Endodermal cell (in vitro differentiated cells): ENCODE data around the gene SLC12A5. TPM values are rescaled to one million over a fixed set of nuclear protein-coding genes. Genes with fewer than 3 reads are reported as not detected.

Experiments
- DNase-seq: peaks from one replicate; pipeline ENCODE4 v3.0.0-alpha.2; 2017
- H3K27ac ChIP-seq: 2 replicates; pipeline ENCODE4 v1.5.1; 2013; ENCODE audit warnings: mild to moderate bottlenecking, low read depth, low read length, moderate library complexity
- H3K27me3 ChIP-seq: 2 replicates; pipeline ENCODE4 v1.6.1; 2013; ENCODE audit warnings: mild to moderate bottlenecking, low read length, moderate library complexity; ENCODE audit not compliant: insufficient read depth, control insufficient read depth, poor library complexity, severe bottlenecking
- H3K36me3 ChIP-seq: 2 replicates; pipeline ENCODE4 v1.7.0; 2013; ENCODE audit warnings: mild to moderate bottlenecking, low read length, moderate library complexity; ENCODE audit not compliant: control insufficient read depth, insufficient read depth
- H3K4me1 ChIP-seq: one replicate; pipeline ENCODE4 v1.7.0; 2013; ENCODE audit warnings: low read length; ENCODE audit not compliant: control insufficient read depth, insufficient read depth
- H3K4me3 ChIP-seq: 2 replicates; pipeline ENCODE4 v1.5.1; 2013; ENCODE audit warnings: mild to moderate bottlenecking, low read length, moderate library complexity
- H3K9ac ChIP-seq: 2 replicates; pipeline ENCODE4 v1.6.1; 2013; ENCODE audit warnings: mild to moderate bottlenecking, low read length, moderate library complexity; ENCODE audit not compliant: poor library complexity, severe bottlenecking; ENCODE audit errors: extremely low read depth
- H3K9me3 ChIP-seq: 2 replicates; pipeline ENCODE4 v1.6.1; 2013; ENCODE audit warnings: mild to moderate bottlenecking, low read length, moderate library complexity; ENCODE audit not compliant: control insufficient read depth
- H3K27ac Mint-ChIP-seq: 2 replicates; pipeline ENCODE4 v1.8.0; 2020; ENCODE audit warnings: mixed read lengths
- H3K27me3 Mint-ChIP-seq: 2 replicates; pipeline ENCODE4 v1.8.0; 2021; ENCODE audit warnings: mild to moderate bottlenecking, mixed read lengths; ENCODE audit not compliant: insufficient read depth
- H3K36me3 Mint-ChIP-seq: 2 replicates; pipeline ENCODE4 v1.8.0; 2020; ENCODE audit warnings: low read depth, mixed read lengths
- H3K4me1 Mint-ChIP-seq: 2 replicates; pipeline ENCODE4 v1.8.0; 2020; ENCODE audit warnings: mixed read lengths
- H3K4me3 Mint-ChIP-seq: 2 replicates; pipeline ENCODE4 v1.8.0; 2020; ENCODE audit warnings: mild to moderate bottlenecking, moderate library complexity, mixed read lengths
- H3K9me3 Mint-ChIP-seq: 2 replicates; pipeline ENCODE4 v1.8.0; 2020; ENCODE audit warnings: mild to moderate bottlenecking, mixed read lengths
- CTCF ChIP-seq: fragments of 200-600 bp; sonication (generic); conservative IDR thresholded peaks from 2 replicates; pipeline ENCODE4 v1.5.0; 2021; ENCODE audit warnings: antibody characterized with exemption, mild to moderate bottlenecking
- WGBS, 2 experiments: methylation state at CpG; one replicate each; pipeline versions ENCODE4 v1.1.5 to v1.1.7; 2013; ENCODE audit warnings: missing lambda C conversion rate in 2 of 2, mixed read lengths in 1 of 2; ENCODE audit not compliant: insufficient coverage in 1 of 2, insufficient read length in 1 of 2; 5-methylcytosine and 5-hydroxymethylcytosine counted together
- total RNA-seq, 2 donors: library from RNA; stranded (reverse); fragmentation: NEBNext Ultra II Directional in 1 of 2; extraction: Animal tissue kit (Norgen Biotek cat#: 25700) in 1 of 2; gene quantifications; 2 replicates in 1 of 2; 3 replicates in 1 of 2; pipeline ENCODE4 v1.2.1, GENCODE V29; 2021

SLC12A5 gene
- total RNA-seq, 2 donors from 2014 or later, result 5.7 to 10.2 TPM

GRCh38 chr20:46006022-46006705 lies 22.9 kb upstream of the SLC12A5 start:
- no peak overlapping the region for H3K9ac ChIP-seq
- Mint-ChIP-seq H3K36me3 (no peaks in the 10 kb centered on the region), H3K4me1 (peaks cover 25% of the 10 kb centered on the region), H3K9me3 (no peaks in the 10 kb centered on the region), H3K4me3 (no peak overlapping the region), H3K27me3 (peaks cover 18% of the 10 kb centered on the region), H3K27ac (no peak overlapping the region)
- no peaks in the 10 kb centered on the region for H3K36me3 ChIP-seq
- H3K27me3 ChIP-seq, result no peaks in the 10 kb centered on the region
- H3K4me3 ChIP-seq, result no peak overlapping the region
- WGBS, 2 experiments, result 86 to 92% methylated on average over 2 to 6 of the region's 6 CpGs
- H3K9me3 ChIP-seq, result no peaks in the 10 kb centered on the region
- DNase-seq, result no peak
- H3K27ac ChIP-seq, result no peak overlapping the region
- peaks cover 5% of the 10 kb centered on the region for H3K4me1 ChIP-seq
- no peak for TF ChIP-seq CTCF

- Histone ChIP-seq H3K4me1 (peaks cover 5% of the 10 kb centered on the region), H3K9ac (no peak overlapping the region), H3K9me3 (no peaks in the 10 kb centered on the region), H3K27ac (no peak overlapping the region), H3K4me3 (no peak overlapping the region), H3K27me3 (no peaks in the 10 kb centered on the region), H3K36me3 (no peaks in the 10 kb centered on the region)
- no peak for DNase-seq
- WGBS, 2 experiments, result 93% methylated on average over 9 to 11 of the region's 11 CpGs
- Mint-ChIP-seq H3K27ac (no peak overlapping the region), H3K27me3 (peaks cover 26% of the 10 kb centered on the region), H3K4me1 (peaks cover 25% of the 10 kb centered on the region), H3K9me3 (no peaks in the 10 kb centered on the region), H3K4me3 (no peak overlapping the region), H3K36me3 (no peaks in the 10 kb centered on the region)
- TF ChIP-seq CTCF, result no peak
These were observed 22.1 kb upstream of the SLC12A5 start for GRCh38 chr20:46006964-46007363.

GRCh38 chr20:46007671-46008070 lies 21.3 kb upstream of the SLC12A5 start:
- no peaks in the 10 kb centered on the region for H3K27me3 ChIP-seq
- no peak overlapping the region for H3K27ac ChIP-seq
- Mint-ChIP-seq H3K4me3 (no peak overlapping the region), H3K9me3 (no peaks in the 10 kb centered on the region), H3K36me3 (no peaks in the 10 kb centered on the region), H3K27ac (no peak overlapping the region), H3K27me3 (peaks cover 32% of the 10 kb centered on the region), H3K4me1 (peaks cover 24% of the 10 kb centered on the region)
- no peak overlapping the region for H3K4me3 ChIP-seq
- WGBS, 2 experiments, result 90 to 91% methylated on average over 2 to 4 of the region's 4 CpGs
- H3K9me3 ChIP-seq, result no peaks in the 10 kb centered on the region
- no peak for DNase-seq
- TF ChIP-seq CTCF, result no peak
- no peak overlapping the region for H3K9ac ChIP-seq
- no peaks in the 10 kb centered on the region for H3K36me3 ChIP-seq
- peaks cover 5% of the 10 kb centered on the region for H3K4me1 ChIP-seq
